GM21825 (cell line): ENCODE data around the gene XAB2.
"Not testable (repeated sequence)": the region's sequence is repeated elsewhere in the genome, so short reads cannot be mapped to it uniquely, and the experiment has no call there.

Experiments used
- ATAC-seq: cut with Tn5 transposase; IDR thresholded peaks from one replicate; pipeline ENCODE4 v1.9.1; 2021; ENCODE audit warnings: mild to moderate bottlenecking, moderate library complexity; ENCODE audit not compliant: unreplicated experiment

The XAB2 gene

DNA sequence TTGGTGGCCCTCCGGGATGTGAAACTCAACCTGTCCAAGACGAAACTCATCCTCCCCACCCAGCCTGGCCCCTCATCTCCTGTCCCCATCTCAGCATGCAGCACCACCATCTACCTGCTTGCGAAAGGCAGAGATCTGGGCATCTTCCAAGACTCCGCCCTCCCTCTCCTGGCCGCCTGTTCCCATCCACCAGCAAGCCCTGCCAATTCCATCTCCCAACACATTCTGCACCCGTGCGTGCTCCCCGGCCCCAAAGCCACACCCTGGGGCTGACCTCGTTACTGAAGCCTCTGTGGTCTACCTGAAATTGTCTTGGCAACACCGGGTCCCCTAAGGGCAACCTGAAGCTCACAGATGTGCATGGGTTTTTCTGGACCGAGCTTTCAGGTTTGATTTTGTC lies 46.9 kb downstream of the XAB2 start:
- no peak for ATAC-seq

DNA sequence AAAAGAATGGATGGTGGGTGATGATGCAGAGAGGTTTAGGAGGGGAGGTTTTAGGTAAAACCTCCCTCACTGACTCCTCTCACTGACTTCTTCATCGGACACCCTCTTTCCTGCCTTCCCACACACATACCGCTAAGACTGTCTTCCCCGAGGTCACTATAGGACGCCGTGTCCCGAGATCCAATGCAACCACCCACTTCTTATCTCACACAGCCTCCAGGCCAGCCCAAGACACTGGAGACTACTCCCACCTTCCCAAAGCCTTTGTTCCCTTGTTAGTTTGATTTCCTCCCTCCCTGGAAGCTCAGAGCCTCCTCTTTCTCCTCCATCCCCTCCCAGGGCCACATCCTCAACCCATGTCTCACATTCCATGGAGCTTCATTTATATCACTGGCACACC lies 50.2 kb downstream of the XAB2 start:
- no peak for ATAC-seq

- no peak for ATAC-seq
Observed at GRCh38 chr19:7578127-7578526, 51.2 kb downstream of the XAB2 start.

DNA sequence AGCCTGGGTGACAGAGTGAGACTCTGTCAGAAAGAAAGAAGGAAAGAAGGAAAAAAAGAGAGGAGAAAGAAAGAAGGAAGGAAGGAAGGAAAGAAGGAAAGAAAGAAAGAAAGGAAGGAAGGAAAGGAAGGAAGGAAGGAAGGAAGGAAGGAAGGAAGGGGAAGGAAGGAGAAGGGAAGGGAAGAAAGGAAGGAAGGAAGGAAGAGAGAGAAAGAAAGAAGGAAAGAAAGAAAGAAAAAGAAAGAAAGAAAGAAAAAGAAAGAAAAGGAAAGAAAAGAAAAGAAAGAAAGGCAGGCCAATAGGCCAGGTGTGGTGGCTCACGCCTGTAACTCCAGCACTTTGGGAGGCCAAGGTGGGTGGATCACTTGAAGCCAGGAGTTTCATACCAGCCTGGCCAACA lies 51.9 kb downstream of the XAB2 start:
- ATAC-seq, result not testable (repeated sequence)

- no peak for ATAC-seq
Observed at GRCh38 chr19:7575434-7576040, 53.8 kb downstream of the XAB2 start.

- no peak for ATAC-seq
Observed at GRCh38 chr19:7570761-7571160, 58.6 kb downstream of the XAB2 start.
